ENCODE results near the gene SMDT1. TPM values are rescaled to one million over a fixed set of nuclear protein-coding genes. Genes with fewer than 3 reads are reported as not detected.

The SMDT1 gene
- total and polyA plus RNA-seq, 2 of the 4 experiments (the other 2 are of a cell fraction), result 2.3 to 15.7 TPM

DNA sequence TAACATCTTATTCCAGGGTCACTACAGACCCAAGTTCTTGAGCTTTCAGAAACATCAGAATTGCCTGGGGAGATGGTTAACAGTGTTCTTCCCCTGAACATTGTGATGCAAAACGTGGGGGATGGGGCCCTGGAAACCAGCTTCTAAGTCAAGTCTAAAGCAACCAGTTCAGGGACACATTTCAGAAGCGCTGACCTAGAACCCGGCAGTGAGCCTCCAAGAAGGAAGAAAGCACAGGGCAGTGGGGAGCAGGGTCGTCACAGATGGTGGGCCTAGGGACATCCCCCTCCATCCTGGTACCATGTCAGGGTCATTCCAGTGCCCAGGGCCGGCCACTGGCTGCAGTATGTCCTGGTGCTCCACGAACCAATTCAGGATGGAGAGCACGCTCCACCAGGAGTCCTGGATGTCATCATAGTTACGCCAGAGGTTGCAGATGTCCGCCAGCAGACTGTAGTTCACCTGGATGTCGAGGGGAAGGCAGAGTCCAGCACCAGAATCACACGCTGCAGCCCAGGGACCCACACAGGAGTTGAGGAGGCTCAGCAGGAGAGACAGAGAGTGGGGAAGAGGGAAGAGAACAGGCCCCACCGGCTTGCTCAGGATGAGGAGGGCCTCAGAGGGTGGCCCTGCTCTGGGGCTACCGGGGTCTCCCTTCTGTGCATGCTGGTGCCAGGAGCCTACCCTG is 13.9 kb upstream of the SMDT1 start:
- Histone ChIP-seq H3K9ac (ENCODE audit: low read depth, low read length) (no peak overlapping the region), H4K5ac (ENCODE audit: low read depth, low read length) (no peak overlapping the region), H3K4me3 (ENCODE audit: insufficient read depth, low read depth, low read length) (no peak overlapping the region), H2BK20ac (ENCODE audit: low read depth, low read length) (no peak overlapping the region), H4K91ac (ENCODE audit: insufficient read depth, low read depth, low read length) (no peak overlapping the region), H3K4ac (ENCODE audit: low read depth, low read length) (no peak overlapping the region), H3K56ac (ENCODE audit: extremely low read depth, insufficient read depth, low read length) (no peak overlapping the region), H3K36me3 (ENCODE audit: control insufficient read depth, insufficient read depth, low read length) (peaks cover 30% of the 10 kb centered on the region), H3K18ac (ENCODE audit: low read depth, low read length) (no peak overlapping the region), H2BK120ac (ENCODE audit: low read depth, low read length) (no peak overlapping the region), H4K8ac (ENCODE audit: low read depth in 2 of 2, low read length in 2 of 2) (no peak overlapping the region), H3K79me1 (ENCODE audit: low read depth in 1 of 2, low read length in 2 of 2) (peaks cover 0 to 21% of the 10 kb centered on the region in 2 experiments; a peak in 3 of 4 replicates), H3K23ac (ENCODE audit: low read depth, low read length) (no peak overlapping the region), H3K9me1 (ENCODE audit: insufficient read depth, low read length) (0 out of 2 replicates have a peak, but pooled peaks cover 5% of the 10 kb centered on the region), H3K4me2 (ENCODE audit: low read depth, low read length) (no peak overlapping the region), H2AK9ac (replicated peaks; ENCODE audit: low read depth, low read length, poor library complexity) (no peak overlapping the region), H3K4me1 (ENCODE audit: control insufficient read depth, insufficient read depth, low read length) (peaks cover 3% of the 10 kb centered on the region), H2BK15ac (ENCODE audit: low read depth, low read length) (no peak overlapping the region), H2BK5ac (ENCODE audit: low read depth, low read length, poor library complexity, severe bottlenecking) (no peak overlapping the region), H3K27me3 (ENCODE audit: control insufficient read depth, insufficient read depth, low read length) (no peaks in the 10 kb centered on the region), H3K9me3 (ENCODE audit: control insufficient read depth, insufficient read depth, low read length) (no peaks in the 10 kb centered on the region), H3K27ac (ENCODE audit: insufficient read depth, low read length) (no peak overlapping the region), H2AK5ac (ENCODE audit: low read depth, low read length) (no peak overlapping the region), H4K20me1 (ENCODE audit: insufficient read depth, low read length) (0 out of 2 replicates have a peak, but pooled peaks cover 4% of the 10 kb centered on the region), H3K14ac (replicated peaks; ENCODE audit: low read depth, low read length) (no peak overlapping the region), H2AFZ (replicated peaks; ENCODE audit: low read length, poor library complexity) (no peak overlapping the region)
- ATAC-seq (ENCODE audit: low read depth) (no peak), DNase-seq (no peak)
- WGBS, 2 experiments (ENCODE audit: extremely low coverage in 2 of 2, insufficient read length in 1 of 2), result 95% methylated on average over 8 of the region's 13 CpGs; no CpG with 5 or more reads in 1 of the 2 experiments
- intact Hi-C loops (cut with micrococcal nuclease), result no loop called here
- dilution Hi-C loops (cut with HindIII; ENCODE audit: low sequenced_read_pairs, unreplicated experiment), result no loop called here
- TF ChIP-seq RCOR1 (IDR thresholded peaks at IDR 0.05; ENCODE audit: insufficient replicate concordance, low read length), result no peak
- no peak for TF ChIP-seq RFX5 (IDR thresholded peaks at IDR 0.05; ENCODE audit: low read depth, low read length)
- TF ChIP-seq CEBPB (IDR thresholded peaks at IDR 0.05; ENCODE audit: low read depth, low read length), result no peak
- TF ChIP-seq, protein P1, sequence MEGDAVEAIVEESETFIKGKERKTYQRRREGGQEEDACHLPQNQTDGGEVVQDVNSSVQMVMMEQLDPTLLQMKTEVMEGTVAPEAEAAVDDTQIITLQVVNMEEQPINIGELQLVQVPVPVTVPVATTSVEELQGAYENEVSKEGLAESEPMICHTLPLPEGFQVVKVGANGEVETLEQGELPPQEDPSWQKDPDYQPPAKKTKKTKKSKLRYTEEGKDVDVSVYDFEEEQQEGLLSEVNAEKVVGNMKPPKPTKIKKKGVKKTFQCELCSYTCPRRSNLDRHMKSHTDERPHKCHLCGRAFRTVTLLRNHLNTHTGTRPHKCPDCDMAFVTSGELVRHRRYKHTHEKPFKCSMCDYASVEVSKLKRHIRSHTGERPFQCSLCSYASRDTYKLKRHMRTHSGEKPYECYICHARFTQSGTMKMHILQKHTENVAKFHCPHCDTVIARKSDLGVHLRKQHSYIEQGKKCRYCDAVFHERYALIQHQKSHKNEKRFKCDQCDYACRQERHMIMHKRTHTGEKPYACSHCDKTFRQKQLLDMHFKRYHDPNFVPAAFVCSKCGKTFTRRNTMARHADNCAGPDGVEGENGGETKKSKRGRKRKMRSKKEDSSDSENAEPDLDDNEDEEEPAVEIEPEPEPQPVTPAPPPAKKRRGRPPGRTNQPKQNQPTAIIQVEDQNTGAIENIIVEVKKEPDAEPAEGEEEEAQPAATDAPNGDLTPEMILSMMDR (conservative IDR thresholded peaks at IDR 0.05; ENCODE audit: low read depth, low read length), result no peak
- no peak for TF ChIP-seq RAD21 (IDR thresholded peaks at IDR 0.05; ENCODE audit: low read length)
- TF ChIP-seq MAZ (IDR thresholded peaks at IDR 0.05; ENCODE audit: borderline replicate concordance, low read depth, low read length), result no peak
- no peak for TF ChIP-seq CHD1 (IDR thresholded peaks at IDR 0.05; ENCODE audit: low read depth, low read length)
- TF ChIP-seq POLR2A (IDR thresholded peaks at IDR 0.05; ENCODE audit: low read depth, low read length), result no peak
- TF ChIP-seq MAFK (IDR thresholded peaks at IDR 0.05; ENCODE audit: low read depth, low read length), result no peak
- TF ChIP-seq SMC3 (IDR thresholded peaks at IDR 0.05; ENCODE audit: low read depth, low read length), result no peak
- no peak for TF ChIP-seq FOS (IDR thresholded peaks at IDR 0.05; ENCODE audit: low read depth, low read length)
- TF ChIP-seq, protein P2, sequence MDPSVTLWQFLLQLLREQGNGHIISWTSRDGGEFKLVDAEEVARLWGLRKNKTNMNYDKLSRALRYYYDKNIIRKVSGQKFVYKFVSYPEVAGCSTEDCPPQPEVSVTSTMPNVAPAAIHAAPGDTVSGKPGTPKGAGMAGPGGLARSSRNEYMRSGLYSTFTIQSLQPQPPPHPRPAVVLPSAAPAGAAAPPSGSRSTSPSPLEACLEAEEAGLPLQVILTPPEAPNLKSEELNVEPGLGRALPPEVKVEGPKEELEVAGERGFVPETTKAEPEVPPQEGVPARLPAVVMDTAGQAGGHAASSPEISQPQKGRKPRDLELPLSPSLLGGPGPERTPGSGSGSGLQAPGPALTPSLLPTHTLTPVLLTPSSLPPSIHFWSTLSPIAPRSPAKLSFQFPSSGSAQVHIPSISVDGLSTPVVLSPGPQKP (IDR thresholded peaks at IDR 0.05; ENCODE audit: borderline replicate concordance, low read depth, low read length), result no peak
- TF ChIP-seq, protein P3, sequence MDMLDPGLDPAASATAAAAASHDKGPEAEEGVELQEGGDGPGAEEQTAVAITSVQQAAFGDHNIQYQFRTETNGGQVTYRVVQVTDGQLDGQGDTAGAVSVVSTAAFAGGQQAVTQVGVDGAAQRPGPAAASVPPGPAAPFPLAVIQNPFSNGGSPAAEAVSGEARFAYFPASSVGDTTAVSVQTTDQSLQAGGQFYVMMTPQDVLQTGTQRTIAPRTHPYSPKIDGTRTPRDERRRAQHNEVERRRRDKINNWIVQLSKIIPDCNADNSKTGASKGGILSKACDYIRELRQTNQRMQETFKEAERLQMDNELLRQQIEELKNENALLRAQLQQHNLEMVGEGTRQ (IDR thresholded peaks at IDR 0.05; ENCODE audit: low read depth, low read length), result no peak
- TF ChIP-seq NFE2L2 (IDR thresholded peaks at IDR 0.05; ENCODE audit: low read depth, low read length), result no peak
- CTCF ChIA-PET, result no interaction called here
- in situ Hi-C loops (cut with MboI; ENCODE audit: low sequenced_read_pairs), result no loop called here
- no TSS peak for BruUV-seq (replicated peaks)
- POLR2A ChIA-PET (ENCODE audit: unreplicated experiment), result no interaction called here
